IMR-90 (cell line): Measurements from ENCODE around the gene BRME1. TPM values are rescaled to one million over a fixed set of nuclear protein-coding genes. Genes with fewer than 3 reads are reported as not detected.

ENCODE experiments used
- ATAC-seq: fragments of 200-7000 bp; cut with Tn5 transposase; 2 replicates; pipeline ENCODE4 v1.9.1; 2020; ENCODE audit warnings: low read depth, mild to moderate bottlenecking, moderate library complexity
- BruUV-seq: library from RNA; stranded (reverse); fragments of 400-500 nt; replicated peaks from 2 replicates; lab custom pipeline; 2021; lab: Mats Ljungman, UMichigan
- CTCF ChIA-PET: fragments of 300-600 bp; formaldehyde crosslinking; extraction: SDS; loops from one replicate; lab custom pipeline; 2021; ENCODE audit warnings: antibody characterized with exemption; lab: Yijun Ruan, JAX
- POLR2A ChIA-PET: fragments of 300-600 bp; sonication (Branson Sonifier 250); formaldehyde crosslinking; loops from one replicate; lab custom pipeline; 2022; ENCODE audit warnings: antibody characterized with exemption; ENCODE audit not compliant: unreplicated experiment; lab: Charles Lee
- DNase-seq: peaks from one replicate; pipeline ENCODE4 v3.0.0; 2013
- H2AFZ ChIP-seq: replicated peaks from 2 replicates; pipeline ENCODE3; 2013; ENCODE audit warnings: low read length, mild to moderate bottlenecking; ENCODE audit not compliant: poor library complexity
- H2AK5ac ChIP-seq: 2 replicates; pipeline ENCODE4 v1.6.1; 2013; ENCODE audit warnings: low read depth, low read length, inconsistent platforms
- H2AK9ac ChIP-seq: replicated peaks from 2 replicates; pipeline ENCODE3; 2013; ENCODE audit warnings: mild to moderate bottlenecking, low read depth, low read length, moderate library complexity; ENCODE audit not compliant: poor library complexity
- H2BK120ac ChIP-seq: 2 replicates; pipeline ENCODE4 v1.6.1; 2013; ENCODE audit warnings: low read depth, low read length, inconsistent platforms
- H2BK15ac ChIP-seq: 3 replicates; pipeline ENCODE4 v1.6.1; 2013; ENCODE audit warnings: low read depth, low read length, inconsistent platforms
- H2BK20ac ChIP-seq: 2 replicates; pipeline ENCODE4 v1.6.1; 2013; ENCODE audit warnings: low read depth, mild to moderate bottlenecking, inconsistent platforms, low read length, moderate library complexity
- H2BK5ac ChIP-seq: 2 replicates; pipeline ENCODE4 v1.6.1; 2013; ENCODE audit warnings: mild to moderate bottlenecking, low read depth, low read length, inconsistent platforms; ENCODE audit not compliant: poor library complexity, severe bottlenecking
- H3K14ac ChIP-seq: replicated peaks from 2 replicates; pipeline ENCODE4 v1.6.1; 2013; ENCODE audit warnings: low read depth, low read length, inconsistent platforms
- H3K18ac ChIP-seq: 2 replicates; pipeline ENCODE4 v1.6.1; 2013; ENCODE audit warnings: low read depth, low read length, control low read depth
- H3K23ac ChIP-seq: 2 replicates; pipeline ENCODE4 v1.6.1; 2013; ENCODE audit warnings: low read depth, low read length, inconsistent platforms
- H3K27ac ChIP-seq: 2 replicates; pipeline ENCODE4 v1.5.1; 2013; ENCODE audit warnings: mild to moderate bottlenecking, control low read depth, low read length; ENCODE audit not compliant: insufficient read depth
- H3K27me3 ChIP-seq: 2 replicates; pipeline ENCODE4 v1.6.1; 2013; ENCODE audit warnings: low read length; ENCODE audit not compliant: control insufficient read depth, insufficient read depth
- H3K36me3 ChIP-seq: 2 replicates; pipeline ENCODE4 v1.6.1; 2013; ENCODE audit warnings: low read length, mixed read lengths; ENCODE audit not compliant: control insufficient read depth, insufficient read depth
- H3K4ac ChIP-seq: 2 replicates; pipeline ENCODE4 v1.6.1; 2013; ENCODE audit warnings: low read depth, low read length, inconsistent platforms
- H3K4me1 ChIP-seq: 2 replicates; pipeline ENCODE4 v1.6.1; 2013; ENCODE audit warnings: low read length, mixed read lengths; ENCODE audit not compliant: control insufficient read depth, insufficient read depth
- H3K4me2 ChIP-seq: 2 replicates; pipeline ENCODE4 v1.6.1; 2013; ENCODE audit warnings: low read depth, mild to moderate bottlenecking, control low read depth, low read length, moderate library complexity
- H3K4me3 ChIP-seq: 2 replicates; pipeline ENCODE4 v1.5.1; 2013; ENCODE audit warnings: low read depth, mild to moderate bottlenecking, control low read depth, low read length, moderate library complexity; ENCODE audit not compliant: insufficient read depth
- H3K56ac ChIP-seq: 2 replicates; pipeline ENCODE4 v1.6.1; 2013; ENCODE audit warnings: low read length, inconsistent platforms; ENCODE audit not compliant: insufficient read depth; ENCODE audit errors: extremely low read depth
- H3K79me1 ChIP-seq, 2 experiments: 2 replicates each; pipeline ENCODE4 v1.6.1; 2013; ENCODE audit warnings: low read length in 2 of 2, inconsistent platforms in 1 of 2, low read depth in 1 of 2
- H3K9ac ChIP-seq: 2 replicates; pipeline ENCODE4 v1.6.1; 2013; ENCODE audit warnings: low read depth, low read length, control low read depth
- H3K9me1 ChIP-seq: 2 replicates; pipeline ENCODE4 v1.6.1; 2013; ENCODE audit warnings: low read length, inconsistent platforms; ENCODE audit not compliant: insufficient read depth
- H3K9me3 ChIP-seq: 2 replicates; pipeline ENCODE4 v1.6.1; 2013; ENCODE audit warnings: low read length; ENCODE audit not compliant: control insufficient read depth, insufficient read depth
- H4K20me1 ChIP-seq: 2 replicates; pipeline ENCODE4 v1.6.1; 2013; ENCODE audit warnings: low read length, inconsistent platforms; ENCODE audit not compliant: insufficient read depth
- H4K5ac ChIP-seq: 2 replicates; pipeline ENCODE4 v1.6.1; 2013; ENCODE audit warnings: mild to moderate bottlenecking, low read depth, low read length, control low read depth
- H4K8ac ChIP-seq, 2 experiments: 2 replicates each; pipeline ENCODE4 v1.6.1; 2013; ENCODE audit warnings: low read depth in 2 of 2, low read length in 2 of 2, control low read depth in 1 of 2, inconsistent platforms in 1 of 2
- H4K91ac ChIP-seq: 2 replicates; pipeline ENCODE4 v1.6.1; 2013; ENCODE audit warnings: low read depth, low read length, inconsistent platforms; ENCODE audit not compliant: insufficient read depth
- BHLHE40 ChIP-seq: fragments of 150-350 bp; IDR thresholded peaks from 2 replicates; pipeline ENCODE4 v1.6.1; 2016; ENCODE audit warnings: mild to moderate bottlenecking, low read depth, low read length
- CEBPB ChIP-seq: IDR thresholded peaks from 2 replicates; pipeline ENCODE4 v1.6.1; 2012; ENCODE audit warnings: low read depth, low read length, improper control_type of control experiment
- CHD1 ChIP-seq: IDR thresholded peaks from 2 replicates; pipeline ENCODE4 v1.6.1; 2012; ENCODE audit warnings: low read depth, low read length, improper control_type of control experiment
- FOS ChIP-seq: fragments of 150-350 bp; IDR thresholded peaks from 2 replicates; pipeline ENCODE4 v1.6.1; 2016; ENCODE audit warnings: low read depth, low read length
- MAFK ChIP-seq: IDR thresholded peaks from 2 replicates; pipeline ENCODE4 v1.6.1; 2012; ENCODE audit warnings: low read depth, low read length, improper control_type of control experiment
- MAZ ChIP-seq: IDR thresholded peaks from 2 replicates; pipeline ENCODE4 v1.6.1; 2012; ENCODE audit warnings: low read depth, mild to moderate bottlenecking, low read length, improper control_type of control experiment, moderate library complexity, borderline replicate concordance
- MXI1 ChIP-seq: IDR thresholded peaks from 2 replicates; pipeline ENCODE4 v1.6.1; 2012; ENCODE audit warnings: low read depth, mild to moderate bottlenecking, low read length, moderate library complexity, borderline replicate concordance
- NFE2L2 ChIP-seq: fragments of 150-350 bp; IDR thresholded peaks from 2 replicates; pipeline ENCODE4 v1.6.1; 2016; ENCODE audit warnings: low read depth, mild to moderate bottlenecking, low read length
- POLR2A ChIP-seq: IDR thresholded peaks from 2 replicates; pipeline ENCODE4 v1.6.1; 2012; ENCODE audit warnings: mild to moderate bottlenecking, low read depth, low read length
- RAD21 ChIP-seq: IDR thresholded peaks from 2 replicates; pipeline ENCODE4 v1.6.1; 2012; ENCODE audit warnings: low read length, improper control_type of control experiment
- RCOR1 ChIP-seq: IDR thresholded peaks from 2 replicates; pipeline ENCODE4 v1.6.1; 2012; ENCODE audit warnings: mild to moderate bottlenecking, low read length, improper control_type of control experiment; ENCODE audit not compliant: insufficient replicate concordance
- RFX5 ChIP-seq: IDR thresholded peaks from 2 replicates; pipeline ENCODE4 v1.8.0; 2012; ENCODE audit warnings: low read depth, mild to moderate bottlenecking, low read length, moderate library complexity
- SMC3 ChIP-seq: fragments of 150-350 bp; IDR thresholded peaks from 2 replicates; pipeline ENCODE4 v1.6.1; 2016; ENCODE audit warnings: low read depth, mild to moderate bottlenecking, antibody characterized with exemption, low read length, moderate library complexity
- WGBS, 2 experiments: methylation state at CpG; one replicate each; pipeline versions ENCODE4 v1.1.5 to v1.1.7; 2013; ENCODE audit warnings: missing lambda C conversion rate in 2 of 2; ENCODE audit not compliant: insufficient read length in 1 of 2; ENCODE audit errors: extremely low coverage in 2 of 2; 5-methylcytosine and 5-hydroxymethylcytosine counted together
- dilution Hi-C: fragments of 300-500 bp; cut with HindIII; formaldehyde crosslinking; loops from one replicate; pipeline ENCODE4 v1.14.3; 2018; ENCODE audit warnings: low sequenced_read_pairs; ENCODE audit not compliant: unreplicated experiment
- in situ Hi-C: fragments of 300-500 bp; cut with MboI; formaldehyde crosslinking; loops from 3 replicates; pipeline ENCODE4 v1.14.3; 2019; ENCODE audit warnings: low sequenced_read_pairs, inconsistent platforms, mixed read lengths
- intact Hi-C: fragments of 100-400 bp; cut with micrococcal nuclease; formaldehyde crosslinking; loops from 2 replicates; pipeline ENCODE4 v1.10.0; 2022
- polyA plus RNA-seq, 3 experiments: library from polyadenylated mRNA; depleted of rRNA; stranded (reverse); fragments of >200 nt; gene quantifications; 2 replicates each; pipeline ENCODE4 v1.2.3, GENCODE V29; 2012; ENCODE audit warnings: low replicate concordance in 1 of 3
- total RNA-seq: library from RNA; depleted of rRNA; stranded (reverse); fragments of >200 nt; gene quantifications from 2 replicates; pipeline ENCODE4 v1.2.3, GENCODE V29; 2012
- TF ChIP-seq, protein P1 (sequence below): conservative IDR thresholded peaks from 2 replicates; pipeline ENCODE4 v1.5.1; 2012; ENCODE audit warnings: mild to moderate bottlenecking, low read depth, low read length, improper control_type of control experiment
- TF ChIP-seq, protein P2 (sequence below): fragments of 150-350 bp; IDR thresholded peaks from 2 replicates; pipeline ENCODE4 v1.6.1; 2017; ENCODE audit warnings: mild to moderate bottlenecking, antibody characterized with exemption, low read length, low read depth
- TF ChIP-seq, protein P3 (sequence below): fragments of 150-350 bp; IDR thresholded peaks from 2 replicates; pipeline ENCODE4 v1.6.1; 2016; ENCODE audit warnings: low read depth, mild to moderate bottlenecking, low read length, moderate library complexity, borderline replicate concordance

The BRME1 gene
- total and polyA plus RNA-seq, 2 of the 4 experiments (the other 2 are of a cell fraction) = 0.18 to 0.38 TPM

DNA sequence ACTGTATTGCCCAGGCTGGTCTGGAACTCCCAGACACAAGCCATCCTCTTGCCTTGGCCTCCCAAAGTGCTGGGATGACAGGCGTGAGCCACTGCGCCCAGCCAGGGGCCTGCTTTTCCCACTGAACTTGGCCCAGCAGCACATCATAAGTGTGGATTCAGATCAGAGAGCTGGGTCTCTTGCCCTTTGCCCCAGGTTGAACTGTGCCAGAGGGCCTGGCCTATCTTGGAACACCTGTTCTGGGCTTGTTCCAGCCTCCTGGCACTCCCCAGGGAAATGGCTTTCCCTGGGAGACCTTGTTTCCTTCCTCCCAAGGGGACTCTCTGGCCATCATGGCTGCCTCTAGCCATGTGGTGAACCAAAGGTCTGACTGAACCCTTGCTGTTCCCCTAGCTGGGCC, 3.5 kb upstream of the BRME1 start:
- no peaks in the 10 kb centered on the region for H4K20me1 ChIP-seq
- no peak overlapping the region for H3K18ac ChIP-seq
- H3K56ac ChIP-seq = no peak overlapping the region
- TF ChIP-seq CHD1 = no peak
- TF ChIP-seq NFE2L2 = no peak
- TF ChIP-seq RFX5 = no peak
- TF ChIP-seq RAD21 = no peak
- TF ChIP-seq, protein P1, sequence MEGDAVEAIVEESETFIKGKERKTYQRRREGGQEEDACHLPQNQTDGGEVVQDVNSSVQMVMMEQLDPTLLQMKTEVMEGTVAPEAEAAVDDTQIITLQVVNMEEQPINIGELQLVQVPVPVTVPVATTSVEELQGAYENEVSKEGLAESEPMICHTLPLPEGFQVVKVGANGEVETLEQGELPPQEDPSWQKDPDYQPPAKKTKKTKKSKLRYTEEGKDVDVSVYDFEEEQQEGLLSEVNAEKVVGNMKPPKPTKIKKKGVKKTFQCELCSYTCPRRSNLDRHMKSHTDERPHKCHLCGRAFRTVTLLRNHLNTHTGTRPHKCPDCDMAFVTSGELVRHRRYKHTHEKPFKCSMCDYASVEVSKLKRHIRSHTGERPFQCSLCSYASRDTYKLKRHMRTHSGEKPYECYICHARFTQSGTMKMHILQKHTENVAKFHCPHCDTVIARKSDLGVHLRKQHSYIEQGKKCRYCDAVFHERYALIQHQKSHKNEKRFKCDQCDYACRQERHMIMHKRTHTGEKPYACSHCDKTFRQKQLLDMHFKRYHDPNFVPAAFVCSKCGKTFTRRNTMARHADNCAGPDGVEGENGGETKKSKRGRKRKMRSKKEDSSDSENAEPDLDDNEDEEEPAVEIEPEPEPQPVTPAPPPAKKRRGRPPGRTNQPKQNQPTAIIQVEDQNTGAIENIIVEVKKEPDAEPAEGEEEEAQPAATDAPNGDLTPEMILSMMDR = no peak
- TF ChIP-seq MXI1 = no peak
- TF ChIP-seq MAFK = no peak
- TF ChIP-seq CEBPB = no peak
- TF ChIP-seq, protein P2, sequence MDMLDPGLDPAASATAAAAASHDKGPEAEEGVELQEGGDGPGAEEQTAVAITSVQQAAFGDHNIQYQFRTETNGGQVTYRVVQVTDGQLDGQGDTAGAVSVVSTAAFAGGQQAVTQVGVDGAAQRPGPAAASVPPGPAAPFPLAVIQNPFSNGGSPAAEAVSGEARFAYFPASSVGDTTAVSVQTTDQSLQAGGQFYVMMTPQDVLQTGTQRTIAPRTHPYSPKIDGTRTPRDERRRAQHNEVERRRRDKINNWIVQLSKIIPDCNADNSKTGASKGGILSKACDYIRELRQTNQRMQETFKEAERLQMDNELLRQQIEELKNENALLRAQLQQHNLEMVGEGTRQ = no peak
- TF ChIP-seq BHLHE40 = no peak
- TF ChIP-seq RCOR1 = no peak
- TF ChIP-seq MAZ = no peak
- TF ChIP-seq, protein P3, sequence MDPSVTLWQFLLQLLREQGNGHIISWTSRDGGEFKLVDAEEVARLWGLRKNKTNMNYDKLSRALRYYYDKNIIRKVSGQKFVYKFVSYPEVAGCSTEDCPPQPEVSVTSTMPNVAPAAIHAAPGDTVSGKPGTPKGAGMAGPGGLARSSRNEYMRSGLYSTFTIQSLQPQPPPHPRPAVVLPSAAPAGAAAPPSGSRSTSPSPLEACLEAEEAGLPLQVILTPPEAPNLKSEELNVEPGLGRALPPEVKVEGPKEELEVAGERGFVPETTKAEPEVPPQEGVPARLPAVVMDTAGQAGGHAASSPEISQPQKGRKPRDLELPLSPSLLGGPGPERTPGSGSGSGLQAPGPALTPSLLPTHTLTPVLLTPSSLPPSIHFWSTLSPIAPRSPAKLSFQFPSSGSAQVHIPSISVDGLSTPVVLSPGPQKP = no peak
- TF ChIP-seq SMC3 = no peak
- no peak for TF ChIP-seq POLR2A
- no peak for TF ChIP-seq FOS
- no peak overlapping the region for H3K27ac ChIP-seq
- H3K4ac ChIP-seq = no peak overlapping the region
- no peak overlapping the region for H2BK15ac ChIP-seq
- H2AK5ac ChIP-seq = no peak overlapping the region
- POLR2A ChIA-PET = no interaction called here
- peak overlapping the region; percentile 23 for H2AK9ac ChIP-seq
- intact Hi-C loops = no loop called here
- peaks cover 6 to 8% of the 10 kb centered on the region in 2 experiments for H3K79me1 ChIP-seq
- H3K27me3 ChIP-seq = no peaks in the 10 kb centered on the region
- ATAC-seq = no peak
- no peak overlapping the region for H3K14ac ChIP-seq
- no peak overlapping the region for H4K5ac ChIP-seq
- CTCF ChIA-PET = interaction anchor here (0.6 to 0.7 kb wide), 2 partner anchors 160 to 323 kb away, joined by 3 read pairs; no protein-coding TSS in a partner anchor
- H2BK5ac ChIP-seq = no peak overlapping the region
- in situ Hi-C loops = no loop called here
- DNase-seq = no peak
- H3K23ac ChIP-seq = no peak overlapping the region
- dilution Hi-C loops = no loop called here
- no peaks in the 10 kb centered on the region; the same call in none of the 2 replicates for H3K9me1 ChIP-seq
- no TSS peak for BruUV-seq
- H3K4me3 ChIP-seq = no peak overlapping the region
- H4K91ac ChIP-seq = no peak overlapping the region
- H2AFZ ChIP-seq = no peak overlapping the region
- H3K4me2 ChIP-seq = no peak overlapping the region
- H2BK20ac ChIP-seq = no peak overlapping the region
- H2BK120ac ChIP-seq = no peak overlapping the region
- peaks cover 22% of the 10 kb centered on the region for H3K36me3 ChIP-seq
- H3K9ac ChIP-seq = no peak overlapping the region
- no peaks in the 10 kb centered on the region for H3K9me3 ChIP-seq
- no peaks in the 10 kb centered on the region; the same call in 1 of the 2 replicates for H3K4me1 ChIP-seq
- WGBS, 2 experiments = 100% methylated on average over 1 of the region's 2 CpGs; no CpG with 5 or more reads in 1 of the 2 experiments
- H4K8ac ChIP-seq = no peak overlapping the region
